GM13977 (cell line): ENCODE data around the gene HACE1.
"Not testable (repeated sequence)": the region's sequence is repeated elsewhere in the genome, so short reads cannot be mapped to it uniquely, and the experiment has no call there.

Experiments used
- DNase-seq: peaks from one replicate; pipeline ENCODE4 v3.0.0; 2012; ENCODE audit warnings: low spot score
- in situ Hi-C: fragments of 300-500 bp; cut with MboI; formaldehyde crosslinking; loops from one replicate; pipeline ENCODE4 v1.12.0; 2022; ENCODE audit warnings: low sequenced_read_pairs, low pct_unique_long_range_greater_than_20kb, mixed read lengths, inconsistent platforms; ENCODE audit not compliant: unreplicated experiment
- TF ChIP-seq, protein P1 (sequence below): IDR thresholded peaks from 2 replicates; pipeline ENCODE4 v1.5.1; 2012; ENCODE audit warnings: mild to moderate bottlenecking, control low read depth; ENCODE audit not compliant: insufficient read depth; ENCODE audit errors: extremely low read depth, missing control alignments

Gene HACE1

DNA sequence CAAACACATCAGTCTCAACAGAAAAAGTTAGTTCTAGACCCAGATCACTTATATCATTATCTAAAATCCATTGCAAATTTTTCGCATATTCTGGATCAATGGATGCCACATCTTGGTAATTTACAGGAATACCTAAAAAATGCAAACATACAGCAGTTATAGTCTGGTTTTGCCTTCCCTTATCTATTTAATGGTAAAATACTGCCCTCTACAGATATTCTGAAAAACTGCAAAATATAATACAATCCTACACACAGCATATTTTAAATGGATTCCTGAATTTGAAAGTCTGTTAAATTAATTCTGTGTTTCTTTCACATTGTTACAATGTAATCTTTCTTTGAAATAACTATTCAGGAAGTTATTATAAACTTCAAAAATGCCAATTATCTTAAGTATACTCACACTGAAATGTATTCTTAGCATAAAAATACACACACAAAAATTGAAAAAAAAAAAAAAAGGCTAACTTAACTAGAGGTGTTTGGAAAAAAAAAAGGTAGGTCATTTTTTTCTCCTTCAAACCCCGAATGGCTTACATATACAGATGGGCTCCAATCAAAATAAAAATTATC, 88.4 kb downstream of the HACE1 start:
- DNase-seq: peak; percentile 25
- in situ Hi-C loops: no loop called here
- TF ChIP-seq, protein P1, sequence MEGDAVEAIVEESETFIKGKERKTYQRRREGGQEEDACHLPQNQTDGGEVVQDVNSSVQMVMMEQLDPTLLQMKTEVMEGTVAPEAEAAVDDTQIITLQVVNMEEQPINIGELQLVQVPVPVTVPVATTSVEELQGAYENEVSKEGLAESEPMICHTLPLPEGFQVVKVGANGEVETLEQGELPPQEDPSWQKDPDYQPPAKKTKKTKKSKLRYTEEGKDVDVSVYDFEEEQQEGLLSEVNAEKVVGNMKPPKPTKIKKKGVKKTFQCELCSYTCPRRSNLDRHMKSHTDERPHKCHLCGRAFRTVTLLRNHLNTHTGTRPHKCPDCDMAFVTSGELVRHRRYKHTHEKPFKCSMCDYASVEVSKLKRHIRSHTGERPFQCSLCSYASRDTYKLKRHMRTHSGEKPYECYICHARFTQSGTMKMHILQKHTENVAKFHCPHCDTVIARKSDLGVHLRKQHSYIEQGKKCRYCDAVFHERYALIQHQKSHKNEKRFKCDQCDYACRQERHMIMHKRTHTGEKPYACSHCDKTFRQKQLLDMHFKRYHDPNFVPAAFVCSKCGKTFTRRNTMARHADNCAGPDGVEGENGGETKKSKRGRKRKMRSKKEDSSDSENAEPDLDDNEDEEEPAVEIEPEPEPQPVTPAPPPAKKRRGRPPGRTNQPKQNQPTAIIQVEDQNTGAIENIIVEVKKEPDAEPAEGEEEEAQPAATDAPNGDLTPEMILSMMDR: peak; percentile 50

DNA sequence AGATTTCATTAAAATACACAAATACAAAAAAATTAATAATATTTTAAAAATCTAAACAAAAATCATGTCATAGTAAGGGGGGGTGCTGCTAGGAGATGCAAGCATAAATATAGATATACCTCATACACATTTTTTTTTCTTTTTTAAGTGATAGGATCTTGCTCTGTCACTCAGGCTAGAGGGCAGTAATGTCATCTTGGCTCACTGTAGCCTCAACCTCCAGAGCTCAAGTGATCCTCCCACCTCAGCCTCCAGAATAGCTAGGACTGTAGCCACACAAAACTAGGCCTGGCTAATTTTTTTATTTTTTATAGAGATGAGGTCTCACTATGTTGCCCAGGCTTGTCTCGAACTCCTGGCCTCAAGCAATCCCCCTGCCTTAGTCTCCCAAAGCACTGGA, 90.8 kb downstream of the HACE1 start:
- TF ChIP-seq, protein P1: no peak
- no peak for DNase-seq
- in situ Hi-C loops: no loop called here

GRCh38 chr6:104766595-104766994, 93.1 kb downstream of the HACE1 start:
- in situ Hi-C loops: no loop called here
- DNase-seq: no peak
- TF ChIP-seq, protein P1: no peak

DNA sequence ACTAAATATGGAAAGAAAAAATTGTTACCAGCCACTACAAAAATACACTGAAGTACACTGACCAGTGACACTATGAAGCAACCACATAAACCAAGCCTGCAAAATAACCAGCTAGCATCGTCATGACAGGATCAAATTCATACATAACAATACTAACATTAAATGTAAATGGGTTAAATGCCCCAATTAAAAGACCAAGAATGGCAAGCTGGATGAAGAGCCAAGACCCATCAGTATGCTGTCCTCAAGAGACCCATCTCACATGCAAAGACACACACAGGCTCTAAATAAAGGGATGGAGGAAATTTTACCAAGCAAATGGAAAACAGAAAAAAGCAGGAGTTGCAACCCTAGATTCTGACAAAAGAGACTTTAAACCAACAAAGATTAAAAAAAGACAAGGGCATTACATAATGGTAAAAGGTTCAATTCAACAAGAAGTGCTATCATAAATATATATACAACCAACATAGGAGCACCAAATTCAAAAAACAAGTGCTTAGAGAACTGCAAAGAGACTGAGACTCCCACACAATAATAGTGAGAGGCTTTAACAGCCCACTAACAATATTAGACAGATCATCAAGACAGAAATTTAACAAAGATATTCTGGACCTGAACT, 104.8 kb downstream of the HACE1 start:
- in situ Hi-C loops: no loop called here
- TF ChIP-seq, protein P1: no peak
- DNase-seq: no peak

DNA sequence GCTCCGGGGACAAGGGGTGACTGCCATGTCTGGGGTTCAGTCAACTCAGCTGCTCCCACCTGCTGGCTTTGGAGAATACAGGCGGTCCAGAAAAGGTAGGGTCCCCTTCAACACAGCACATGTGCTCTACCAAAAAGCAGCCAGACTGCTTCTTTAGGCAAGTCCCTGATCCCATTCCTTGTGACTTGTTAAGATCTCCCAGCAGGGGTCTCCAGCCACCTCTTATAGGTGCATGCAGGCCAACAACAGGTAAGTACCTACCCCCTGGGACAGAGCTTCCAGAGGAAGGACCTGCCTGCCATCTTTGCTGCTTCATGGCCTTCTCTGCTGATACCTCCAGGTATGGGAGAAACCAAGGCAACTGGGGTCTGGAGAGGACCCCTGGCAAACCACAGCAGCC, 106.5 kb downstream of the HACE1 start:
- no peak for DNase-seq
- TF ChIP-seq, protein P1: no peak
- in situ Hi-C loops: no loop called here

GRCh38 chr6:104750449-104750848, 109.3 kb downstream of the HACE1 start:
- TF ChIP-seq, protein P1: no peak
- no peak for DNase-seq
- in situ Hi-C loops: no loop called here

GRCh38 chr6:104739124-104739523, 120.6 kb downstream of the HACE1 start:
- in situ Hi-C loops, DNase-seq: not testable (repeated sequence)

- DNase-seq, in situ Hi-C loops: not testable (repeated sequence)
Observed at GRCh38 chr6:104737567-104737966, 122.2 kb downstream of the HACE1 start.
